Measurements from ENCODE around the gene DPYD. TPM values are rescaled to one million over a fixed set of nuclear protein-coding genes. Genes with fewer than 3 reads are reported as not detected.

Gene DPYD
- total RNA-seq, 1 donor from 2014 or later, result 41.2 TPM

- intact Hi-C loops (cut with micrococcal nuclease), result no loop called here
Observed at GRCh38 chr1:97314685-97315084, 606.1 kb downstream of the DPYD start.

- intact Hi-C loops (cut with micrococcal nuclease), result no loop called here
Observed at GRCh38 chr1:97308131-97308530, 612.7 kb downstream of the DPYD start.

GRCh38 chr1:97307568-97307967 lies 613.3 kb downstream of the DPYD start:
- intact Hi-C loops (cut with micrococcal nuclease), result no loop called here

GRCh38 chr1:97307151-97307550 lies 613.7 kb downstream of the DPYD start:
- intact Hi-C loops (cut with micrococcal nuclease), result no loop called here

GRCh38 chr1:97306504-97306903 lies 614.3 kb downstream of the DPYD start:
- intact Hi-C loops (cut with micrococcal nuclease), result no loop called here

- intact Hi-C loops (cut with micrococcal nuclease), result no loop called here
Observed at GRCh38 chr1:97304366-97304765, 616.5 kb downstream of the DPYD start.

GRCh38 chr1:97298966-97299365 lies 621.9 kb downstream of the DPYD start:
- intact Hi-C loops (cut with micrococcal nuclease), result no loop called here

- intact Hi-C loops (cut with micrococcal nuclease), result no loop called here
Observed at GRCh38 chr1:97297611-97298010, 623.2 kb downstream of the DPYD start.

- intact Hi-C loops (cut with micrococcal nuclease), result no loop called here
Observed at GRCh38 chr1:97281962-97282361, 638.9 kb downstream of the DPYD start.

- intact Hi-C loops (cut with micrococcal nuclease), result no loop called here
Observed at GRCh38 chr1:97277891-97278654, 642.8 kb downstream of the DPYD start.

GRCh38 chr1:97271916-97272788 lies 648.7 kb downstream of the DPYD start:
- intact Hi-C loops (cut with micrococcal nuclease), result no loop called here

GRCh38 chr1:97270508-97271307 lies 650.1 kb downstream of the DPYD start:
- intact Hi-C loops (cut with micrococcal nuclease), result no loop called here

- intact Hi-C loops (cut with micrococcal nuclease), result no loop called here
Observed at GRCh38 chr1:97265630-97266029, 655.2 kb downstream of the DPYD start.

- intact Hi-C loops (cut with micrococcal nuclease), result no loop called here
Observed at GRCh38 chr1:97262842-97263241, 658.0 kb downstream of the DPYD start.

- intact Hi-C loops (cut with micrococcal nuclease), result no loop called here
Observed at GRCh38 chr1:97258597-97258996, 662.2 kb downstream of the DPYD start.

- intact Hi-C loops (cut with micrococcal nuclease), result no loop called here
Observed at GRCh38 chr1:97254731-97255463, 665.9 kb downstream of the DPYD start.

GRCh38 chr1:97252925-97253324 lies 667.9 kb downstream of the DPYD start:
- intact Hi-C loops (cut with micrococcal nuclease), result no loop called here

GRCh38 chr1:97252076-97252475 lies 668.8 kb downstream of the DPYD start:
- intact Hi-C loops (cut with micrococcal nuclease), result no loop called here

GRCh38 chr1:97247196-97247595 lies 673.6 kb downstream of the DPYD start:
- intact Hi-C loops (cut with micrococcal nuclease), result no loop called here

GRCh38 chr1:97245682-97246081 lies 675.2 kb downstream of the DPYD start:
- intact Hi-C loops (cut with micrococcal nuclease), result no loop called here

GRCh38 chr1:97245026-97245425 lies 675.8 kb downstream of the DPYD start:
- intact Hi-C loops (cut with micrococcal nuclease), result no loop called here

All from T-helper 1 cell treated with Interleukin-12 subunit alpha and Interleukin-12 subunit beta and Interleukin-4 antibody, amounts not matched to agents 30 ng/mL and 1 ng/mL, for 36 hours (primary cell).